HEK293 (cell line): ENCODE measurements around the gene PRELID2.

Experiments
- CTCF ChIA-PET: fragments of 350-600 bp; formaldehyde crosslinking; extraction: SDS; loops from one replicate; lab custom pipeline; 2021; ENCODE audit warnings: antibody characterized with exemption; lab: Yijun Ruan, JAX
- POLR2A ChIA-PET: fragments of 300-600 bp; formaldehyde crosslinking; extraction: SDS; loops from one replicate; lab custom pipeline; 2020; ENCODE audit warnings: antibody characterized with exemption, inconsistent platforms; lab: Yijun Ruan, JAX
- H3K27ac ChIP-seq: fragments of 200-500 bp; sonication (Bioruptor generic); 2 replicates; pipeline ENCODE4 v1.5.1; 2014; ENCODE audit warnings: low read depth, low read length, control low read depth, inconsistent platforms; ENCODE audit errors: extremely low read depth
- H3K36me3 ChIP-seq, 2 experiments: fragments of 200-500 bp in 1 of 2; sonication (Bioruptor generic) in 1 of 2; 1 replicate in 1 of 2; 2 replicates in 1 of 2; pipeline ENCODE4 v1.5.1; 2014 to 2017; ENCODE audit warnings: inconsistent platforms in 2 of 2, low read length in 2 of 2; ENCODE audit not compliant: control insufficient read depth in 2 of 2, insufficient read depth in 1 of 2
- H3K4me1 ChIP-seq: fragments of 200-500 bp; sonication (Bioruptor generic); 2 replicates; pipeline ENCODE4 v1.5.1; 2014; ENCODE audit warnings: mild to moderate bottlenecking, low read length, inconsistent platforms; ENCODE audit not compliant: control insufficient read depth, insufficient read depth
- H3K4me3 ChIP-seq: 2 replicates; pipeline ENCODE4 v1.5.1; 2011; ENCODE audit warnings: low read depth, mild to moderate bottlenecking, control low read depth, low read length, moderate library complexity
- H3K9me3 ChIP-seq: fragments of 200-500 bp; sonication (Bioruptor generic); 2 replicates; pipeline ENCODE4 v1.5.1; 2014; ENCODE audit warnings: low read depth, low read length, inconsistent platforms; ENCODE audit not compliant: control insufficient read depth, insufficient read depth
- GLIS1 ChIP-seq: fragments of 450-650 bp; formaldehyde crosslinking; IDR thresholded peaks from 2 replicates; pipeline ENCODE4 v1.5.1; 2016; ENCODE audit warnings: missing biosample characterization, missing genetic modification characterization
- HOXC10 ChIP-seq: sonication (generic); formaldehyde crosslinking; IDR thresholded peaks from 2 replicates; pipeline ENCODE4 v1.8.1; 2023; ENCODE audit warnings: mild to moderate bottlenecking, missing genetic modification reagents
- KLF1 ChIP-seq: fragments of 450-650 bp; formaldehyde crosslinking; IDR thresholded peaks from 2 replicates; pipeline ENCODE4 v1.5.1; 2016; ENCODE audit warnings: missing biosample characterization, missing genetic modification characterization
- SCRT2 ChIP-seq: fragments of 450-650 bp; formaldehyde crosslinking; IDR thresholded peaks from 2 replicates; pipeline ENCODE4 v1.5.1; 2016; ENCODE audit warnings: missing biosample characterization, missing genetic modification characterization
- ZBTB1 ChIP-seq: fragments of 450-650 bp; formaldehyde crosslinking; IDR thresholded peaks from 2 replicates; pipeline ENCODE4 v1.5.1; 2016; ENCODE audit warnings: missing biosample characterization, missing genetic modification characterization
- ZBTB7A ChIP-seq: fragments of 450-650 bp; formaldehyde crosslinking; IDR thresholded peaks from 2 replicates; pipeline ENCODE4 v1.5.1; 2016; ENCODE audit warnings: low read depth, missing biosample characterization, missing genetic modification characterization
- ZFP37 ChIP-seq: fragments of 450-650 bp; formaldehyde crosslinking; IDR thresholded peaks from 2 replicates; pipeline ENCODE4 v1.5.1; 2016; ENCODE audit warnings: missing biosample characterization, missing genetic modification characterization
- ZNF132 ChIP-seq: fragments of 450-650 bp; formaldehyde crosslinking; IDR thresholded peaks from 2 replicates; pipeline ENCODE4 v1.5.1; 2017; ENCODE audit warnings: missing biosample characterization, missing genetic modification characterization, borderline replicate concordance
- ZNF140 ChIP-seq: fragments of 450-650 bp; formaldehyde crosslinking; IDR thresholded peaks from 2 replicates; pipeline ENCODE4 v1.5.1; 2016; ENCODE audit warnings: missing biosample characterization, missing genetic modification characterization
- ZNF211 ChIP-seq: fragments of 450-650 bp; formaldehyde crosslinking; IDR thresholded peaks from 2 replicates; pipeline ENCODE4 v1.5.1; 2016; ENCODE audit warnings: low read depth, missing biosample characterization, missing genetic modification characterization
- ZNF341 ChIP-seq: fragments of 450-650 bp; formaldehyde crosslinking; IDR thresholded peaks from 2 replicates; pipeline ENCODE4; 2016; ENCODE audit warnings: low read depth, missing biosample characterization, missing genetic modification characterization
- ZNF391 ChIP-seq: fragments of 450-650 bp; formaldehyde crosslinking; IDR thresholded peaks from 2 replicates; pipeline ENCODE4 v1.5.1; 2016; ENCODE audit warnings: low read depth, missing biosample characterization, missing genetic modification characterization, borderline replicate concordance
- ZNF510 ChIP-seq: fragments of 450-650 bp; formaldehyde crosslinking; IDR thresholded peaks from 2 replicates; pipeline ENCODE4 v1.5.1; 2018; ENCODE audit warnings: mild to moderate bottlenecking, missing genetic modification characterization, missing biosample characterization; ENCODE audit not compliant: insufficient replicate concordance
- ZNF521 ChIP-seq: fragments of 450-650 bp; formaldehyde crosslinking; IDR thresholded peaks from 2 replicates; pipeline ENCODE4 v1.5.1; 2017; ENCODE audit warnings: missing biosample characterization, mild to moderate bottlenecking, missing genetic modification characterization
- ZNF529 ChIP-seq: fragments of 450-650 bp; formaldehyde crosslinking; IDR thresholded peaks from 2 replicates; pipeline ENCODE4 v1.5.1; 2017; ENCODE audit warnings: missing genetic modification characterization, missing biosample characterization; ENCODE audit not compliant: insufficient replicate concordance
- ZNF561 ChIP-seq: fragments of 450-650 bp; IDR thresholded peaks from 2 replicates; pipeline ENCODE4 v1.5.1; 2018; ENCODE audit warnings: missing biosample characterization, missing genetic modification characterization, borderline replicate concordance
- ZNF701 ChIP-seq: fragments of 450-650 bp; formaldehyde crosslinking; IDR thresholded peaks from 2 replicates; pipeline ENCODE4 v1.5.1; 2016; ENCODE audit warnings: missing biosample characterization, missing genetic modification characterization
- ZSCAN30 ChIP-seq: fragments of 450-650 bp; IDR thresholded peaks from 2 replicates; pipeline ENCODE4 v1.5.1; 2018; ENCODE audit warnings: missing biosample characterization, mild to moderate bottlenecking, missing genetic modification characterization, moderate library complexity
- TF ChIP-seq, protein P1 (sequence below): fragments of 450-650 bp; formaldehyde crosslinking; IDR thresholded peaks from 2 replicates; pipeline ENCODE4 v1.5.1; 2016; ENCODE audit warnings: missing biosample characterization, missing genetic modification characterization
- TF ChIP-seq, protein P2 (sequence below): fragments of 450-650 bp; formaldehyde crosslinking; IDR thresholded peaks from 2 replicates; pipeline ENCODE4 v1.5.1; 2016; ENCODE audit warnings: missing biosample characterization, missing genetic modification characterization
- TF ChIP-seq, protein P3 (sequence below): fragments of 450-650 bp; formaldehyde crosslinking; IDR thresholded peaks from 2 replicates; pipeline ENCODE4 v1.5.1; 2016; ENCODE audit warnings: missing biosample characterization, missing genetic modification characterization

Gene PRELID2

DNA sequence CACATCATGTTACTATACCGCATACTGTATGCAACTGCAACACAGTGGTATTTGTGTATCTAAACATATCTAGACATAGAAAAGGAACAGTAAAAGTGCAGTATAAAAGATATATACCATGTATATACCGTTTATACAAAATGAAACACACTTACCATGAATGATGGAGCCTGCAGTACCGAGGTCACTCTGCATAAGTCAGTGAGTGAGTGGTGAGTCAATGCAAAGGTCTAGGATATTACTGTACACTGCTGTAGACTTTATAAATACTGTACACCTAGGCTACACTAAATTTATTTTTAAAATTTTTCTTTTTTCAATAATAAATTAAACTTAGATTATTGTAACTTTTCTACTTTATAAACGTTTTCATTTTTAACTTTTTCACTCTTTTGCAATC lies 29.3 kb downstream of the PRELID2 start:
- Histone ChIP-seq H3K27ac (no peak overlapping the region), H3K9me3 (no peaks in the 10 kb centered on the region), H3K4me3 (no peak overlapping the region), H3K36me3 (peaks cover 0 to 4% of the 10 kb centered on the region in 2 experiments; a peak in 2 of 3 replicates), H3K4me1 (no peaks in the 10 kb centered on the region)
- ChIA-PET CTCF (interaction anchor here (0.6 kb wide), 1 partner anchor 18 kb away, joined by 3 read pairs; no protein-coding TSS in a partner anchor), POLR2A (no interaction called here)
- TF ChIP-seq KLF1 (tag by site-specific recombination) (no peak), ZBTB7A (no peak), ZNF521 (tag by site-specific recombination) (no peak), ZNF132 (tag by site-specific recombination) (no peak), ZNF211 (tag by site-specific recombination) (0 out of 2 replicates have a peak, but pooled peaks have one; percentile 55)

DNA sequence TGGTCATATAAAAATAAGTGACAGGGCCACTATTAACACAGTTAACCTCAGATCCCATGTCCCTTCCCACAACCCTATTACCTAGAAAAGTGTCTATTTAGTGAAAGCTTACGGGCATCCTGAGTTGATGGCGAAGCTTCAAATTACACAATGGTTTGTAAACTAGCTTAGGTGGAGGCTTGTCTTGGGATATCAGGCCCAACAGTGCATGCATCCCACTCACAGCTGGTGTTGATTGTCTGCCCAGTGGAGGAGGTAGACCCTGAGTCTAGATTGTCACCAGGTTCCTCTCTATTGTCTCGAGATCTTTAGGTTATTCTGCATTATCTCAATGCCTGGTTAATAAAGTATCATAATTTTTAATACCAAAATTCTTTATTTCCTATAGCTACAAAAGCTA lies 30.4 kb downstream of the PRELID2 start:
- Histone ChIP-seq H3K36me3 (peaks cover 0 to 4% of the 10 kb centered on the region in 2 experiments; a peak in 1 of 3 replicates), H3K9me3 (no peaks in the 10 kb centered on the region), H3K4me3 (no peak overlapping the region), H3K4me1 (no peaks in the 10 kb centered on the region), H3K27ac (no peak overlapping the region)
- CTCF ChIA-PET, result interaction anchor here (0.6 to 1.9 kb wide), 4 partner anchors 21 to 1579 kb away, joined by 3 to 9 read pairs (median 4); no protein-coding TSS in a partner anchor
- POLR2A ChIA-PET, result interaction anchor here (0.5 kb wide), 1 partner anchor 1895 kb away, joined by 4 read pairs; no protein-coding TSS in a partner anchor
- TF ChIP-seq ZFP37 (tag by site-specific recombination) (no peak), SCRT2 (no peak), GLIS1 (tag by site-specific recombination) (no peak), HOXC10 (CRISPR knock-in tag) (no peak), ZBTB1 (no peak), ZNF391 (tag by site-specific recombination) (no peak), ZNF701 (no peak), ZNF529 (tag by site-specific recombination) (no peak), ZNF561 (tag by site-specific recombination) (no peak), ZNF510 (tag by site-specific recombination) (no peak), ZSCAN30 (tag by site-specific recombination) (no peak), ZNF140 (no peak), ZNF341 (tag by site-specific recombination) (no peak)
- TF ChIP-seq, protein P1, sequence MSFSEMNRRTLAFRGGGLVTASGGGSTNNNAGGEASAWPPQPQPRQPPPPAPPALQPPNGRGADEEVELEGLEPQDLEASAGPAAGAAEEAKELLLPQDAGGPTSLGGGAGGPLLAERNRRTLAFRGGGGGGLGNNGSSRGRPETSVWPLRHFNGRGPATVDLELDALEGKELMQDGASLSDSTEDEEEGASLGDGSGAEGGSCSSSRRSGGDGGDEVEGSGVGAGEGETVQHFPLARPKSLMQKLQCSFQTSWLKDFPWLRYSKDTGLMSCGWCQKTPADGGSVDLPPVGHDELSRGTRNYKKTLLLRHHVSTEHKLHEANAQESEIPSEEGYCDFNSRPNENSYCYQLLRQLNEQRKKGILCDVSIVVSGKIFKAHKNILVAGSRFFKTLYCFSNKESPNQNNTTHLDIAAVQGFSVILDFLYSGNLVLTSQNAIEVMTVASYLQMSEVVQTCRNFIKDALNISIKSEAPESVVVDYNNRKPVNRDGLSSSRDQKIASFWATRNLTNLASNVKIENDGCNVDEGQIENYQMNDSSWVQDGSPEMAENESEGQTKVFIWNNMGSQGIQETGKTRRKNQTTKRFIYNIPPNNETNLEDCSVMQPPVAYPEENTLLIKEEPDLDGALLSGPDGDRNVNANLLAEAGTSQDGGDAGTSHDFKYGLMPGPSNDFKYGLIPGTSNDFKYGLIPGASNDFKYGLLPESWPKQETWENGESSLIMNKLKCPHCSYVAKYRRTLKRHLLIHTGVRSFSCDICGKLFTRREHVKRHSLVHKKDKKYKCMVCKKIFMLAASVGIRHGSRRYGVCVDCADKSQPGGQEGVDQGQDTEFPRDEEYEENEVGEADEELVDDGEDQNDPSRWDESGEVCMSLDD, result no peak
- TF ChIP-seq, protein P2, sequence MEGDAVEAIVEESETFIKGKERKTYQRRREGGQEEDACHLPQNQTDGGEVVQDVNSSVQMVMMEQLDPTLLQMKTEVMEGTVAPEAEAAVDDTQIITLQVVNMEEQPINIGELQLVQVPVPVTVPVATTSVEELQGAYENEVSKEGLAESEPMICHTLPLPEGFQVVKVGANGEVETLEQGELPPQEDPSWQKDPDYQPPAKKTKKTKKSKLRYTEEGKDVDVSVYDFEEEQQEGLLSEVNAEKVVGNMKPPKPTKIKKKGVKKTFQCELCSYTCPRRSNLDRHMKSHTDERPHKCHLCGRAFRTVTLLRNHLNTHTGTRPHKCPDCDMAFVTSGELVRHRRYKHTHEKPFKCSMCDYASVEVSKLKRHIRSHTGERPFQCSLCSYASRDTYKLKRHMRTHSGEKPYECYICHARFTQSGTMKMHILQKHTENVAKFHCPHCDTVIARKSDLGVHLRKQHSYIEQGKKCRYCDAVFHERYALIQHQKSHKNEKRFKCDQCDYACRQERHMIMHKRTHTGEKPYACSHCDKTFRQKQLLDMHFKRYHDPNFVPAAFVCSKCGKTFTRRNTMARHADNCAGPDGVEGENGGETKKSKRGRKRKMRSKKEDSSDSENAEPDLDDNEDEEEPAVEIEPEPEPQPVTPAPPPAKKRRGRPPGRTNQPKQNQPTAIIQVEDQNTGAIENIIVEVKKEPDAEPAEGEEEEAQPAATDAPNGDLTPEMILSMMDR (tag by site-specific recombination), result no peak
- TF ChIP-seq, protein P3, sequence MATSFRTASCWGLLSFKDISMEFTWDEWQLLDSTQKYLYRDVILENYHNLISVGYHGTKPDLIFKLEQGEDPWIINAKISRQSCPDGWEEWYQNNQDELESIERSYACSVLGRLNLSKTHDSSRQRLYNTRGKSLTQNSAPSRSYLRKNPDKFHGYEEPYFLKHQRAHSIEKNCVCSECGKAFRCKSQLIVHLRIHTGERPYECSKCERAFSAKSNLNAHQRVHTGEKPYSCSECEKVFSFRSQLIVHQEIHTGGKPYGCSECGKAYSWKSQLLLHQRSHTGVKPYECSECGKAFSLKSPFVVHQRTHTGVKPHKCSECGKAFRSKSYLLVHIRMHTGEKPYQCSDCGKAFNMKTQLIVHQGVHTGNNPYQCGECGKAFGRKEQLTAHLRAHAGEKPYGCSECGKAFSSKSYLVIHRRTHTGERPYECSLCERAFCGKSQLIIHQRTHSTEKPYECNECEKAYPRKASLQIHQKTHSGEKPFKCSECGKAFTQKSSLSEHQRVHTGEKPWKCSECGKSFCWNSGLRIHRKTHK (tag by site-specific recombination), result no peak
